ENCODE data around the gene NOL12.
"Not testable (repeated sequence)": the region's sequence is repeated elsewhere in the genome, so short reads cannot be mapped to it uniquely, and the experiment has no call there.

Gene NOL12

DNA sequence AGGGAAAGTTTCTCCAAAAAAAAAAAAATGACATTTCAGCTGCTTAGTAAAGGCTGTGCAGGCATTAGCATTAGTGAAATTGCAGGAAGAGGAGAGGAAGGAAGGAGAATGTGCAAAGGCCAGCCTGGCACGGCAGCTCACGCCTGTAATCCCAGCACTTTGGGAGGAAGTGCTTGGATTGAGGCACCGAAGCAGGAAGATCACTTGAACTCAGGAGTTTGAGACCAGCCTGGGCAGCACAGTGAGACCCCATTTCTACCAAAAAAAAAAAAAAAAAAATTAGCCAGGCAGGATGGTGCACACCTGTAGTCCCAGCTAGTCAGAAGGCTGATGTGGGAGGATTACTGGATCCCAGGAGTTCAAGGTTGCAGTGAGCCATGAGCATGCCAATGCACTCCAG is 18.5 kb downstream of the NOL12 start:
- Histone ChIP-seq H3K36me3 (ENCODE audit: insufficient read depth, low read length) (0 out of 2 replicates have a peak, but pooled peaks cover 3% of the 10 kb centered on the region), H3K9me3 (ENCODE audit: control insufficient read depth, insufficient read depth, low read length) (no peaks in the 10 kb centered on the region), H3K4me1 (ENCODE audit: insufficient read depth, low read length) (no peaks in the 10 kb centered on the region), H3K9ac (ENCODE audit: low read depth, low read length) (no peak overlapping the region)

DNA sequence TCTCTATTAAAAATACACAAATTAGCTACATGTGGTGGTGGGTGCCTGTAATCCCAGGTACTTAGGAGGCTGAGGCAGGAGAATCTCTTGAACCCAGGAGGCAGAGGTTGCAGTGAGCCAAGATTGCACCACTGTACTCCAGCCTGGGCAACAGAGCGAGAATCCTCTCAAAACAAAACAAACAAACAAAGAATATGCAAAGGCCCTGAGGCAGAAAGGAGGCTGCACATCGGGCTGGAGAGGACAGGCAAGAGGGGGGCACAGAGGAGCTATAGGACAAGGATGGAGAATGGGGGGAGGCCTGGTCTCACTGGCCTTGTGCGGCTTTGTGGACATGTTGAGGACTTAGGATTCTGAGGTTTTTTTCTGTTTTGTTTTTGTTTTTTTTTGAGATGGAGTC is 19.1 kb downstream of the NOL12 start:
- H3K36me3 ChIP-seq (ENCODE audit: insufficient read depth, low read length) = 0 out of 2 replicates have a peak, but pooled peaks cover 3% of the 10 kb centered on the region
- no peaks in the 10 kb centered on the region for H3K4me1 ChIP-seq (ENCODE audit: insufficient read depth, low read length)
- H3K9ac ChIP-seq (ENCODE audit: low read depth, low read length) = no peak overlapping the region
- no peaks in the 10 kb centered on the region for H3K9me3 ChIP-seq (ENCODE audit: control insufficient read depth, insufficient read depth, low read length)

DNA sequence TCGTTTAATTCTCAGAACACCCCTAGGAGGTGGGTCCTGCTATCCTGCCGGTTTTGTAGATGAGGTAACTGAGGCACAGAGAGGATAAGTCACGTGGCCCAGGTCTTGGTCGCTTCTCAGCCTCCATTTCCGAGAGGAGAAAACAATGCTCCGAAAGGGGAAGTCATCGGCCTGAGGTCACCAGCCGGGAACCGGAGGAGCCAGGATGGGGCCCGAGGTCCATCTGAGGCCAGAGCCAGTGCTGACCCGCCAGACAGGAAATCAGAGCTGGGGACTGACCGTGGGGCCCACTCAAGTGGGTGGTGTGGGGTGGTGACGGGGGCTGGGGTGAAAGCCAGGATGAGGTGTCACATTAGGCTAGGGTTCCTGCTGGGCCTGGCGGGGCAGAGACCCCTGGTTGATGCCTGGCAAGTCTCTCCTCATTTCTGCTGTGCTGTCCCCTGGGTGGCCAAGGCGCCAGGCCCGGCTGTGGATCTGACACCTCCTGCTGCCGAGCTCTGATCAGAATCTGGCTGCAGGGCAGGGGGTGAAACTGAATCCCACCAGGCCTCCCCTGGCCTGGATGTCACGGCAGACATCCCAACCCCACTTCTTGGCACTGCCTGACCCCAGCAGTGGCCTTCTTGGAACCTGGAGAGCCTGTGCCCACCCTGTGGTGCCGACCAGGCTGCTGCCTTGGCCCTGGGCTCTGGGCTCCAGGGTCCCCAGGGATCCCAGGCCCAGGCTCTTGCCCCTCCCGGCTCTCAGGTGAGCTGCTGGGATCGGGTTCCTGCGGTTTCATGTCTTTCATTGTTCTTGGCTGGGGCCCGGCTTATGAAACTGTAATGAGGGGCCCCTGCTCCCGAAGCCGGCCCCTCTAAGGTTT is 22.7 kb downstream of the NOL12 start:
- Histone ChIP-seq H3K36me3 (ENCODE audit: insufficient read depth, low read length) (0 out of 2 replicates have a peak, but pooled peaks cover 2% of the 10 kb centered on the region), H3K9ac (ENCODE audit: low read depth, low read length) (no peak overlapping the region), H3K4me1 (ENCODE audit: insufficient read depth, low read length) (no peaks in the 10 kb centered on the region), H3K9me3 (ENCODE audit: control insufficient read depth, insufficient read depth, low read length) (no peaks in the 10 kb centered on the region)

DNA sequence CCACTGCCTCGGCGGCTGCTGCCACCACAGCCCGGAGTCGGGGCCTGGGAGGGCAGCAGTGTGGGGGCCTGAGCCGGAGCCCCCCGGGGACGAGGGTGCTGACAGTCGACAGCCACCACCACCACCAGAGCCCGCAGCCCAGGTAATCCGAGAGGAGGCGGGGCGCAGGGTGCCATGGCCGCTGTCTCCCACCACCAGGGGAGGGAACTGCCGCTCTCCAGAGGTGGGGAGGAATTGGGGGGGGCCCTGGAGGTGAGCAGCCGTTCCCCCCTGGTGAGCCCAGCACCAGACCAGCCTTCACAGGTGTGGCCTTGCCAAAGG is 23.3 kb downstream of the NOL12 start:
- no peaks in the 10 kb centered on the region for H3K4me1 ChIP-seq (ENCODE audit: insufficient read depth, low read length)
- H3K36me3 ChIP-seq (ENCODE audit: insufficient read depth, low read length) = 0 out of 2 replicates have a peak, but pooled peaks cover 5% of the 10 kb centered on the region
- H3K9me3 ChIP-seq (ENCODE audit: control insufficient read depth, insufficient read depth, low read length) = no peaks in the 10 kb centered on the region
- H3K9ac ChIP-seq (ENCODE audit: low read depth, low read length) = no peak overlapping the region

DNA sequence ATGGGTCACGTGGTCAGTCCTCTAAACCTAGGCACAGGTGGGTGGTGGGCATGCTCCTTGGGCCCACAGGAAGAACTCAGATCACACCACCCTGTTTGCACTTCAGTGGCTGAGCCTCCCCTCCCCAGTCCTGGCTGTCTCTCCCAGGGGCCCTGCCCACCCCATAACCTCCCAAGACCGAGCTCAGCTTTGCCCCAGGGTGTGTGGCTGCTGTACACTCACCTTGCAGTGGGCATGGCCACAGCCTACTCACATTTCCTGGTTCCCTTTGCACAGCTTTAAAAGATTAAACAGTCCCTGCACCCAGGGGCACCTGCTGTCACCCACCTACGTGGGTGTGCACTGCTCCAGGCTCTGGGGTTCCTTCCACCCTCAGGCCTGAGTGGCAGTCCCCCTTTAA is 24.5 kb downstream of the NOL12 start:
- H3K4me1 ChIP-seq (ENCODE audit: insufficient read depth, low read length) = no peaks in the 10 kb centered on the region
- 0 out of 2 replicates have a peak, but pooled peaks cover 5% of the 10 kb centered on the region for H3K36me3 ChIP-seq (ENCODE audit: insufficient read depth, low read length)
- H3K9ac ChIP-seq (ENCODE audit: low read depth, low read length) = no peak overlapping the region
- H3K9me3 ChIP-seq (ENCODE audit: control insufficient read depth, insufficient read depth, low read length) = no peaks in the 10 kb centered on the region

DNA sequence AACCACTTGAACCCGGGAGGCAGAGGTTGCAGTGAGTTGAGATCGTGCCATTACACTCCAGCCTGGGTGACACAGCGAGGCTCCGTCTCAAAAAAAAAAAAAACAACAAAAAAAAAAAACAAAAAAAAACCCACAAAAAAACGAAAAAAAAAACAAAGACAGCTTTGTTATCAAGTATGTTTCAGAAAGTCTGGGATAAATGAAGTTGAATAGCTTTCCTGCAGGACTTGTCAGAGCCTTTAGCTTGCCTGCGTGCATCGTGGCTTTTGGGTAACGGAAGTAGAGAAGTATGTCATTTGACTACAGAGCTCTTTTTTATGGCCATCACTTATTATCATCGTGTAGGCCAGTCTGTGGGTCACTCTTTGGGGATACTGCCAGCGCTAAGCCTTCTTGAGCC is 25.3 kb downstream of the NOL12 start:
- H3K36me3 ChIP-seq (ENCODE audit: insufficient read depth, low read length) = 0 out of 2 replicates have a peak, but pooled peaks cover 5% of the 10 kb centered on the region
- H3K9ac ChIP-seq (ENCODE audit: low read depth, low read length) = no peak overlapping the region
- no peaks in the 10 kb centered on the region for H3K9me3 ChIP-seq (ENCODE audit: control insufficient read depth, insufficient read depth, low read length)

DNA sequence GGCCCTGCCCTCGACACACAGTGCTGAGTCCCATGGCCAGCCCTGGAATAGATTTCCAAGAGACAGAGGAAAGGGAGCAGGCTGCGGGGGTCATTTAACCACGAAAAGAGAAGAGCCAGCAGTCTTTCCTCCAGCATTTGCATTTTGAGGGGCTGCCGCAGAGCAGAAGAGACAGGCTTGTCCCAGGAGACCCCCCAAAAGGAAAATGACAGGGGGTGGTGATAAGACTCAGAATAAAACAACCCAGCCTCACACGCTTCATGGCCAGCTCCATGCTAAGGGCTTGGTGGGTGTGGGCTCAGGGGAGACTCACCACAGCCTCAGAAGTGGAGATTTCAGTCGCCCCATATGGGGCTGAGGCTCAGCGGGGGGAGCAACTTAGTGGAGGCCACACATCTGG is 27.6 kb downstream of the NOL12 start:
- Histone ChIP-seq H3K9me3 (ENCODE audit: control insufficient read depth, insufficient read depth, low read length) (no peaks in the 10 kb centered on the region), H3K36me3 (ENCODE audit: insufficient read depth, low read length) (0 out of 2 replicates have a peak, but pooled peaks cover 5% of the 10 kb centered on the region), H3K4me1 (ENCODE audit: insufficient read depth, low read length) (no peaks in the 10 kb centered on the region), H3K9ac (ENCODE audit: low read depth, low read length) (no peak overlapping the region)

More for the DNA sequence above, 25.3 kb downstream of the NOL12 start:
- H3K4me1 ChIP-seq (ENCODE audit: insufficient read depth, low read length) = no peaks in the 10 kb centered on the region

DNA sequence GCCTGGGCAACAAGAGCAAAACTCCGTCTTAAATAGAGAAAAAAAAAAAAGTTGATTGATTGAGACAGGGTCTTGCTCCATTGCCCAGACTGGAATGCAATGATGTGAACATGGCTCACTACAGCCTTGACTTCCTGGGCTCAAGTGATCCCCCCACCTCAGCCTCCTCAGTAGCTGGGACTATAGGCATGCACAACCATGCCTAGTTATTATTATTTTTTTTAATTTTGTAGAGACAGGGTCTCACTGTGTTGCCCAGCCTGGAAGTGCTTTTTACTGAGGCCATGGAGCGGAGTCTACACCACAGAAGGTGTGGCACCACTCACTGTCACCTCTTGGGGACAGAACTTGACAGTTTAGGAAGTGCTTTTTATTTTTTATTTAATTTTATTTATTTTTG is 28.5 kb downstream of the NOL12 start:
- Histone ChIP-seq H3K4me1 (ENCODE audit: insufficient read depth, low read length) (no peaks in the 10 kb centered on the region), H3K36me3 (ENCODE audit: insufficient read depth, low read length) (0 out of 2 replicates have a peak, but pooled peaks cover 5% of the 10 kb centered on the region)

DNA sequence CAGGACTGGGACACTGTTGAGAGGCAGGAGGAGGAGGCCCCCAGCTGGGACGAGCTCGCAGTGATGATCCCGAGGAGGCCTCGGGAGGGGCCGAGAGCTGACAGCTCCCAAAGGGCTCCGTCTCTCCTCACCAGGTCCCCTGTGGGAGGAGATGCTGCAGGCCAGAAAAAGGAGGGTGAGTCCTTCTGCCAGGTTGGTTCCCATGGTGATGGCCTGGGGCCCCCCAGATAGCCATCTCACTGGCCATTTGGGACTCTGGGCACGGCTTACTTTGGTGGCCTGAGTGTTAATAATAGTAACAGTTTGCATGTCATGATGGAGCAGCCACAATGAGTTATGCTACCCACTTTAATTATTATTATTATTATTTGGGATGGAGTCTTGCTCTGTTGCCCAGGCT is 29.6 kb downstream of the NOL12 start:
- H3K4me1 ChIP-seq (ENCODE audit: insufficient read depth, low read length) = no peaks in the 10 kb centered on the region
- H3K36me3 ChIP-seq (ENCODE audit: insufficient read depth, low read length) = 0 out of 2 replicates have a peak, but pooled peaks cover 5% of the 10 kb centered on the region
- no peak overlapping the region for H3K9ac ChIP-seq (ENCODE audit: low read depth, low read length)

More for the DNA sequence above, 28.5 kb downstream of the NOL12 start:
- Histone ChIP-seq H3K9ac (ENCODE audit: low read depth, low read length) (no peak overlapping the region), H3K9me3 (ENCODE audit: control insufficient read depth, insufficient read depth, low read length) (no peaks in the 10 kb centered on the region)

DNA sequence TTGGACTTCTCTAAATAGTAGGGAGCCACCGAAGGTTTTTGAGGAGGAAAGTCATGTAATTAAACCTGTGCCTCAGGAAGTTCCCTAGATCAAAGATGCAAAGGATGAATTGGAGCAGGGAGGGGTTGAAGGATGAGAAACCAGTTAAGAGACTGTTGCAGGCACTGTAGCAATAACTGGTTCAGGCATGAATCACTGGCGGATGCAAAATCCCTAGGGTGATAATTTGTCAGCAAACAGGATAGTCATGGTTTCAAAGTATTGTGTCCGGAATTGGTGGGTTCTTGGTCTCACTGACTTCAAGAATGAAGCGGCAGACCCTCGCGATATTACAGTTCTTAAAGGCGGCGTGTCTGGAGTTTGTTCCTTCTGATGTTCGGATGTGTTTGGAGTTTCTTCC is 30.6 kb downstream of the NOL12 start:
- Histone ChIP-seq H3K9me3 (ENCODE audit: control insufficient read depth, insufficient read depth, low read length) (no peaks in the 10 kb centered on the region), H3K4me1 (ENCODE audit: insufficient read depth, low read length) (no peaks in the 10 kb centered on the region), H3K36me3 (ENCODE audit: insufficient read depth, low read length) (0 out of 2 replicates have a peak, but pooled peaks cover 5% of the 10 kb centered on the region), H3K9ac (ENCODE audit: low read depth, low read length) (no peak overlapping the region)

More for the DNA sequence above, 29.6 kb downstream of the NOL12 start:
- H3K9me3 ChIP-seq (ENCODE audit: control insufficient read depth, insufficient read depth, low read length) = no peaks in the 10 kb centered on the region

DNA sequence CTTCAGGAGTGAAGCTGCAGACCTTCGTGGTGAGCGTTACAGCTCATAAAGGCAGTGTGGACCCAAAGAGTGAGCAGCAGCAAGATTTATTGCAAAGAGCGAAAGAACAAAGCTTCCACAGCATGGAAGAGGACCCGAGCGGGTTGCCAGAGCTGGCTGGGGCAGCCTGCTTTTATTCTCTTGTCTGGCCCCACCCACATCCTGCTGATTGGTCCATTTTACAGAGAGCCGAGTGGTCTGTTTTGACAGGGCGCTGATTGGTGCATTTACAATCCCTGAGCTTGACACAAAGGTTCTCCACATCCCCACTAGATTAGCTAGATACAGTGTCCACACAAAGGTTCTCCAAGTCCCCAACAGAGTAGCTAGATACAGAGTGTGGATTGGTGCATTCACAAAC is 31.1 kb downstream of the NOL12 start:
- H3K9ac ChIP-seq (ENCODE audit: low read depth, low read length); H3K4me1 ChIP-seq (ENCODE audit: insufficient read depth, low read length); H3K36me3 ChIP-seq (ENCODE audit: insufficient read depth, low read length); H3K9me3 ChIP-seq (ENCODE audit: control insufficient read depth, insufficient read depth, low read length): not testable (repeated sequence)

DNA sequence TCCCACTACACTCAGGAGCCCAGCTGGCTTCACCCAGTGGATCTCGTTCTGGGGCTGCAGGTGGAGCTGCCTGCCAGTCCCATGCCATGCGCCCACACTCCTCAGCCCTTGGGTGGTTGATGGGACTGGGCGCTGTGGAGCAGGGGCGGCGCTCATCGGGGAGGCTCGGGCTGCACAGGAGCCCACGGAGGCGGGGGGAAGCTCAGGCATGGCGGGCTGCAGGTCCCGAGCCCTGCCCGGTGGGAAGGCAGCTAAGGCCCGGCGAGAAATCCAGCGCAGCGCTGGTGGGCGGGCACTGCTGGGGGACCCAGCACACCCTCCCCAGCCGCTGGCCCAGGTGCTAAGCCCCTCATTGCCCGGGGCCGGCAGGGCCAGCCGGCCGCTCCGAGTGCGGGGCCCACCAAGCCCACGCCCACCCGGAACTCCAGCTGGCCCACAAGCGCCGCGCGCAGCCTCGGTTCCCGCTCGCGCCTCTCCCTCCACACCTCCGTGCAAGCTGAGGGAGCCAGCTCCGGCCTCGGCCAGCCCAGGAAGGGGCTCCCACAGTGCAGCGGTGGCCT is 31.7 kb downstream of the NOL12 start:
- not testable (repeated sequence) for H3K36me3 ChIP-seq (ENCODE audit: insufficient read depth, low read length); H3K9me3 ChIP-seq (ENCODE audit: control insufficient read depth, insufficient read depth, low read length); H3K4me1 ChIP-seq (ENCODE audit: insufficient read depth, low read length); H3K9ac ChIP-seq (ENCODE audit: low read depth, low read length)

DNA sequence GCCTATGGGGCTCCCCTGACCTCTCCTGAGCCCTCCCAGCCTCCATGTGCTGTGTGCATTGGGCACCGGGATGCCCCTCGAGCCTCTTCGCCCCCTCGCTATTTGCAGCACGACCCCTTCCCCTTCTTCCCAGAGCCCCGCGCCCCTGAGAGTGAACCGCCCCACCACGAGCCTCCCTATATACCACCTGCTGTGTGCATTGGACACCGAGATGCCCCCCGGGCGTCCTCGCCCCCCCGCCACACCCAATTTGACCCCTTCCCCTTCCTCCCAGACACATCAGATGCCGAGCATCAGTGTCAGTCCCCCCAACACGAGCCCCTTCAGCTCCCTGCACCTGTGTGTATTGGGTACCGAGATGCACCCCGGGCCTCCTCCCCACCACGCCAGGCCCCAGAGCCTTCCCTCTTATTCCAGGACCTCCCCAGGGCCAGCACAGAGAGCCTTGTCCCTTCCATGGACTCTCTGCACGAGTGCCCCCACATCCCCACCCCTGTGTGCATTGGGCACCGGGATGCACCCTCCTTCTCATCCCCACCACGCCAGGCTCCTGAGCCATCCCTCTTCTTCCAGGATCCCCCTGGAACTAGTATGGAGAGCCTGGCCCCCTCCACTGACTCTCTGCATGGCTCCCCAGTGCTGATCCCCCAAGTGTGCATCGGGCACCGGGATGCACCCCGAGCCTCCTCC is 39.6 kb downstream of the NOL12 start:
- Histone ChIP-seq H3K4me1 (ENCODE audit: insufficient read depth, low read length) (0 out of 2 replicates have a peak, but pooled peaks cover 4% of the 10 kb centered on the region), H3K36me3 (ENCODE audit: insufficient read depth, low read length) (peaks cover 5% of the 10 kb centered on the region; the same call in 1 of the 2 replicates)

DNA sequence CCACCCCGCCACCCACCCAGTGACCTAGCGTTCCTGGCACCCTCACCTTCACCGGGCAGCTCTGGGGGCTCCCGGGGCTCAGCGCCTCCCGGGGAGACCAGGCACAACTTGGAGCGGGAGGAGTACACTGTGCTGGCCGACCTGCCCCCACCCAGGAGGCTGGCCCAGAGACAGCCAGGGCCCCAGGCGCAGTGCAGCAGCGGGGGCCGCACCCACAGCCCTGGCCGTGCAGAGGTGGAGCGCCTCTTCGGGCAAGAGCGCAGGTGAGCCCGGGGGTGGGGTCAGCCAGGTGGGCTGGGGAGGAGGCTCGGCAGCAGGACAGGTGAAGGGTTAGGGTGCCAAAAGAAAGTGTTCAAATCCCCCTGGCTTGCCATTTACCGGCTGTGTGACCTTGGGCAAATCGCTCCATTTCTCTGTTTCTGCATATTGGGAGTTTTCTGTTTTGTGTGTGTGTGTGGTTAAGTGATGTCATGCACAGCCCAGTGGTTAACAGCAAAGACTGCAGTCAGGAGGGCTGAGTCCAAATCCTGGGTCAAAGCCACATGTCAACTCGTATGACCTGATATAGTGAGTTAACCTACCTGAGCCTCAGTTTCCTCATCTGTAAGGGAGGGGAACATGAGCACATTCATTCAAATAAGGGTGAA is 40.2 kb downstream of the NOL12 start:
- peaks cover 5% of the 10 kb centered on the region; the same call in 1 of the 2 replicates for H3K36me3 ChIP-seq (ENCODE audit: insufficient read depth, low read length)
- H3K9ac ChIP-seq (ENCODE audit: low read depth, low read length) = no peak overlapping the region
- 0 out of 2 replicates have a peak, but pooled peaks cover 4% of the 10 kb centered on the region for H3K4me1 ChIP-seq (ENCODE audit: insufficient read depth, low read length)
- H3K9me3 ChIP-seq (ENCODE audit: control insufficient read depth, insufficient read depth, low read length) = no peaks in the 10 kb centered on the region

More for the DNA sequence above, 39.6 kb downstream of the NOL12 start:
- Histone ChIP-seq H3K9ac (ENCODE audit: low read depth, low read length) (no peak overlapping the region), H3K9me3 (ENCODE audit: control insufficient read depth, insufficient read depth, low read length) (no peaks in the 10 kb centered on the region)

Measured in ES-I3 (cell line).